IMR-90 (cell line): Measurements from ENCODE around the gene MYT1.

Experiments
- CEBPB ChIP-seq: IDR thresholded peaks from 2 replicates; pipeline ENCODE4 v1.6.1; 2012; ENCODE audit warnings: low read depth, low read length, improper control_type of control experiment
- CHD1 ChIP-seq: IDR thresholded peaks from 2 replicates; pipeline ENCODE4 v1.6.1; 2012; ENCODE audit warnings: low read depth, low read length, improper control_type of control experiment
- FOS ChIP-seq: fragments of 150-350 bp; IDR thresholded peaks from 2 replicates; pipeline ENCODE4 v1.6.1; 2016; ENCODE audit warnings: low read depth, low read length
- MAFK ChIP-seq: IDR thresholded peaks from 2 replicates; pipeline ENCODE4 v1.6.1; 2012; ENCODE audit warnings: low read depth, low read length, improper control_type of control experiment
- MAZ ChIP-seq: IDR thresholded peaks from 2 replicates; pipeline ENCODE4 v1.6.1; 2012; ENCODE audit warnings: low read depth, mild to moderate bottlenecking, low read length, improper control_type of control experiment, moderate library complexity, borderline replicate concordance
- MXI1 ChIP-seq: IDR thresholded peaks from 2 replicates; pipeline ENCODE4 v1.6.1; 2012; ENCODE audit warnings: low read depth, mild to moderate bottlenecking, low read length, moderate library complexity, borderline replicate concordance
- POLR2A ChIP-seq: IDR thresholded peaks from 2 replicates; pipeline ENCODE4 v1.6.1; 2012; ENCODE audit warnings: mild to moderate bottlenecking, low read depth, low read length
- RCOR1 ChIP-seq: IDR thresholded peaks from 2 replicates; pipeline ENCODE4 v1.6.1; 2012; ENCODE audit warnings: mild to moderate bottlenecking, low read length, improper control_type of control experiment; ENCODE audit not compliant: insufficient replicate concordance
- RFX5 ChIP-seq: IDR thresholded peaks from 2 replicates; pipeline ENCODE4 v1.8.0; 2012; ENCODE audit warnings: low read depth, mild to moderate bottlenecking, low read length, moderate library complexity
- TF ChIP-seq, protein P1 (sequence below): conservative IDR thresholded peaks from 2 replicates; pipeline ENCODE4 v1.5.1; 2012; ENCODE audit warnings: mild to moderate bottlenecking, low read depth, low read length, improper control_type of control experiment

DNA sequence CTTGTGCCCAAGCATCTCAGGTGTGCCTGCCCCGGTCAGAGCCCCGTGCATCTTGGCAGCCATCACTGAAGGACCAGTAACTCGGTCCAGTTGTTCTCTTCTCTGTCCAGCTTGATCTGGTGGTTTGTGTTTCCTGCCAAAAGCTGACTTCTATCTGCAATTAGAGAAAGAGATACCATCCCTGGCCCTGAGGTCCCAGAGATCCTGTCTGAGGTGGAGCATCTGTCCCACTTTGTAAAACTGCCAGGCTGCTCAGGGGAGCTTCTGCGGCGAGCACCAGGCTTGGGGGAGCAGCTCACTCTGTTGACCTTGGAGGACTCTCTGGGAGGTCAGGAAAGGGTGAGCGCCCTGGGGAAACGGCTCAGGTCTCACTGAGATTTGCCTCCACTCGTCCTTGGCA, 35.1 kb downstream of the MYT1 start:
- no peak for TF ChIP-seq RCOR1
- TF ChIP-seq, protein P1, sequence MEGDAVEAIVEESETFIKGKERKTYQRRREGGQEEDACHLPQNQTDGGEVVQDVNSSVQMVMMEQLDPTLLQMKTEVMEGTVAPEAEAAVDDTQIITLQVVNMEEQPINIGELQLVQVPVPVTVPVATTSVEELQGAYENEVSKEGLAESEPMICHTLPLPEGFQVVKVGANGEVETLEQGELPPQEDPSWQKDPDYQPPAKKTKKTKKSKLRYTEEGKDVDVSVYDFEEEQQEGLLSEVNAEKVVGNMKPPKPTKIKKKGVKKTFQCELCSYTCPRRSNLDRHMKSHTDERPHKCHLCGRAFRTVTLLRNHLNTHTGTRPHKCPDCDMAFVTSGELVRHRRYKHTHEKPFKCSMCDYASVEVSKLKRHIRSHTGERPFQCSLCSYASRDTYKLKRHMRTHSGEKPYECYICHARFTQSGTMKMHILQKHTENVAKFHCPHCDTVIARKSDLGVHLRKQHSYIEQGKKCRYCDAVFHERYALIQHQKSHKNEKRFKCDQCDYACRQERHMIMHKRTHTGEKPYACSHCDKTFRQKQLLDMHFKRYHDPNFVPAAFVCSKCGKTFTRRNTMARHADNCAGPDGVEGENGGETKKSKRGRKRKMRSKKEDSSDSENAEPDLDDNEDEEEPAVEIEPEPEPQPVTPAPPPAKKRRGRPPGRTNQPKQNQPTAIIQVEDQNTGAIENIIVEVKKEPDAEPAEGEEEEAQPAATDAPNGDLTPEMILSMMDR = no peak
- no peak for TF ChIP-seq MXI1
- no peak for TF ChIP-seq RFX5
- no peak for TF ChIP-seq FOS
- no peak for TF ChIP-seq CHD1
- TF ChIP-seq MAFK = no peak
- TF ChIP-seq MAZ = no peak
- TF ChIP-seq CEBPB = no peak
- no peak for TF ChIP-seq POLR2A
